Lower leg skin (tissue), 4 donors: ENCODE data around the gene XPR1. TPM values are rescaled to one million over a fixed set of nuclear protein-coding genes. Genes with fewer than 3 reads are reported as not detected.

ENCODE experiments used
- DNase-seq, 2 donors: peaks; one replicate each; pipeline ENCODE4 v3.0.0-alpha.2; 2019; ENCODE audit warnings: low spot score in 2 of 2
- H3K4me3 ChIP-seq: fragments of 200-600 bp; sonication (generic); 2 replicates; pipeline ENCODE4 v1.5.1; 2017; ENCODE audit warnings: mild to moderate bottlenecking, low read depth; ENCODE audit not compliant: poor library complexity, severe bottlenecking
- POLR2A ChIP-seq, 2 donors: fragments of 450-650 bp; IDR thresholded peaks; one replicate each; pipeline ENCODE4 v1.6.1; 2016 to 2017; ENCODE audit warnings: antibody characterized with exemption in 2 of 2, mild to moderate bottlenecking in 1 of 2, moderate library complexity in 1 of 2
- WGBS, 2 donors: methylation state at CpG; one replicate each; pipeline ENCODE4 v1.1.5; 2018; 5-methylcytosine and 5-hydroxymethylcytosine counted together
- intact Hi-C: fragments of 100-400 bp; cut with DNase I; formaldehyde crosslinking; loops from one replicate; pipeline ENCODE4 v1.15.0; 2023; ENCODE audit warnings: low total_unique reads
- total RNA-seq, 4 donors: library from RNA; depleted of rRNA; stranded (reverse); fragments of >200 nt; gene quantifications; one replicate each; pipeline ENCODE4 v1.1.0, GENCODE V29; 2016
- TF ChIP-seq, protein P1 (sequence below), 3 donors: fragments of 450-650 bp; IDR thresholded peaks; one replicate each; pipeline ENCODE4 v1.5.1; 2016; ENCODE audit warnings: antibody characterized with exemption in 3 of 3, mild to moderate bottlenecking in 3 of 3, moderate library complexity in 2 of 3

Gene XPR1
- total RNA-seq, 4 donors from 2014 or later: 10.1 to 25.4 (median 14.1) TPM

DNA sequence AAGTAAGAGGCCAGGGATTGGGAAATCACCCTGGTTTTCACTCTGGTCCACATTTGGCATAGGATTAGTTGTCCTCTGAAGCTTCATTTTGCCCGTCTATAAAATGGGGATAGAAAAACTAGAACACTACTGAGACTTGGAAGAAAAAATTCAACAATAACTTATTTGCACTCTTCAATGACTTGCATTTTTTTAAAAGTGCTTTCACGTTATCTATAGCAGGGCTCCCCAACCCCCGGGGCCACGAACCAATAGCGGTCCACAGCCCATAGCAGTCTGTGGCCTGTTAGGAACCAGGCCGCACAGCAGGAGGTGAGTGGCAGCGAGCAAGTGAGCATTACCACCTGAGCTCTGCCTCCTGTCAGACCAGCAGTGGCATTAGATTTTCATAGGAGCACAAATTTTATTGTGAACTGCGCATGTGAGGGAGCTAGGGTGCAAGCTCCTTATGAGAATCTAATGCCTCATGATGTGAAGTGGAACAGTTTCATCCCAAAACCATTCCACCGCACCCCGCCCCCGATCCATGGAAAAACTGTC lies 283.7 kb downstream of the XPR1 start:
- H3K4me3 ChIP-seq: no peak overlapping the region
- DNase-seq: no peak
- TF ChIP-seq POLR2A (IDR thresholded peaks at IDR 0.05): no peak
- TF ChIP-seq, protein P1, sequence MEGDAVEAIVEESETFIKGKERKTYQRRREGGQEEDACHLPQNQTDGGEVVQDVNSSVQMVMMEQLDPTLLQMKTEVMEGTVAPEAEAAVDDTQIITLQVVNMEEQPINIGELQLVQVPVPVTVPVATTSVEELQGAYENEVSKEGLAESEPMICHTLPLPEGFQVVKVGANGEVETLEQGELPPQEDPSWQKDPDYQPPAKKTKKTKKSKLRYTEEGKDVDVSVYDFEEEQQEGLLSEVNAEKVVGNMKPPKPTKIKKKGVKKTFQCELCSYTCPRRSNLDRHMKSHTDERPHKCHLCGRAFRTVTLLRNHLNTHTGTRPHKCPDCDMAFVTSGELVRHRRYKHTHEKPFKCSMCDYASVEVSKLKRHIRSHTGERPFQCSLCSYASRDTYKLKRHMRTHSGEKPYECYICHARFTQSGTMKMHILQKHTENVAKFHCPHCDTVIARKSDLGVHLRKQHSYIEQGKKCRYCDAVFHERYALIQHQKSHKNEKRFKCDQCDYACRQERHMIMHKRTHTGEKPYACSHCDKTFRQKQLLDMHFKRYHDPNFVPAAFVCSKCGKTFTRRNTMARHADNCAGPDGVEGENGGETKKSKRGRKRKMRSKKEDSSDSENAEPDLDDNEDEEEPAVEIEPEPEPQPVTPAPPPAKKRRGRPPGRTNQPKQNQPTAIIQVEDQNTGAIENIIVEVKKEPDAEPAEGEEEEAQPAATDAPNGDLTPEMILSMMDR (IDR thresholded peaks at IDR 0.05): no peak
- intact Hi-C loops: no loop called here
- 89 to 92% methylated on average over 11 of the region's 11 CpGs for WGBS, 2 donors

DNA sequence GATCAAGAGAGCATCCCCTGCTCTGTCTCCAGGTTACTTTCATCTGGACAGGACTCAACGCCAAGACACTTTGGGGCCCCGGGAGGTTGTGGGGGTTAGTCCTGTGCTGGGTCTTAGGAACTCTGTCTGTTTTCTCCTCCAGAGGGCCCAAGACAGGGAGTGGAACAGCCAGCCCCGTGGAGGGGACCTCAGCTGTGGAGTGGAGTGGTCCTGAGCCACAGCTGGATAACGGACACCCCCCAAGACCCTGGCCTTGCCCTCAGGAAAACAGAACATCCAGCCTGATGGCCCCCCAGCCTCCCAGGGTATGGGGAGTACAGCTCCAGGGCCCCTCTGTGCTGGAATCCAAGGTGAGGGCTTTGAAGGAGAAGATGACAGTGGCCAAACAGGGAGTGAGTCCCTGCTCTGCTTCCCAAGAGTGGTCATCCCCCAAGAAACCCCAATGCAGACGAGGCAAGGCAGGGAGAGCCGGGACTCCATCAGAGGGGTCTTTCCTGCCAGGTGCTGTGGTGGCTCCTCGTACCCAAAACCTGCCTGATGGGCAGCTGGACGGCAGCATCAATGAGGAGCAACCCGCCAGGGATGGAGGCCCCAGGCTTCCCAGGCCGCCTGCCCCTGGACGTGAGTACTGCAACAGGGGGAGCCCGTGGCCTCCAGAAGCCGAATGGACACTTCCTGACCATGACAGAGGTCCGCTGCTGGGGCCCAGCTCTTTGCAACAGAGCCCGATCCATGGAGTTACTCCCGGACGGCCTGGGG lies 284.4 kb downstream of the XPR1 start:
- no peak for DNase-seq
- intact Hi-C loops: no loop called here
- no peak for TF ChIP-seq POLR2A (IDR thresholded peaks at IDR 0.05)
- TF ChIP-seq, protein P1 (IDR thresholded peaks at IDR 0.05): no peak
- H3K4me3 ChIP-seq: no peak overlapping the region
- WGBS, 2 donors: 89 to 97% methylated on average over 7 to 16 of the region's 17 CpGs

GRCh38 chr1:180916771-180917170 lies 284.9 kb downstream of the XPR1 start:
- intact Hi-C loops: no loop called here
- no peak overlapping the region for H3K4me3 ChIP-seq
- 81 to 88% methylated on average over 10 of the region's 10 CpGs for WGBS, 2 donors
- DNase-seq: no peak
- TF ChIP-seq, protein P1 (IDR thresholded peaks at IDR 0.05): no peak
- TF ChIP-seq POLR2A (IDR thresholded peaks at IDR 0.05): no peak

- no peak overlapping the region for H3K4me3 ChIP-seq
- 71 to 82% methylated on average over 12 of the region's 12 CpGs for WGBS, 2 donors
- intact Hi-C loops: no loop called here
- DNase-seq: no peak
- TF ChIP-seq POLR2A (IDR thresholded peaks at IDR 0.05): no peak
- TF ChIP-seq, protein P1 (IDR thresholded peaks at IDR 0.05): no peak
Measured at GRCh38 chr1:180917306-180918065, 285.7 kb downstream of the XPR1 start.

DNA sequence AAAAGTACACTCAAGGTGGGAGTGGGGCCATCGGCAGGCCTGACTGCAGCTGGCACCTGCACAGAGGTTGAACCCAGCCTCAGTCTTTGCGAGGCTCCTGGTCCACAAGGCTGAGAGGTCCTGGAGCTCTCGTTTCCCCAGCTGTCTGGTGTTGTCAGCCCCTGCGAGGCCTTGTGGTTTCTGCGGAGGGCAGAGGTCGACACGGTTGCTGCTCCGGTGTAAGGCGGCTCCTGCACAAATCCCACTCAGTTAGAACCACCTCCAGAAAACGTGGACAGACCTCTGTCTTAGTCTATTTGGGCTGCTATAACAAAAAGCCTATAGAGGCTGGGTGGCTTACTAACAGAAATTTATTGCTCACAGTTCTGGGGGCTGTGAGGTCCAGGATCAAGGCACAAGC lies 286.7 kb downstream of the XPR1 start:
- intact Hi-C loops: no loop called here
- DNase-seq: no peak
- WGBS, 2 donors: 84 to 98% methylated on average over 10 of the region's 10 CpGs

More for the DNA sequence above, 286.7 kb downstream of the XPR1 start:
- H3K4me3 ChIP-seq: no peak overlapping the region
- TF ChIP-seq, protein P1 (IDR thresholded peaks at IDR 0.05): no peak
- no peak for TF ChIP-seq POLR2A (IDR thresholded peaks at IDR 0.05)
